HG03097 (cell line): ENCODE measurements around the gene CNIH1.
"Not testable (repeated sequence)": the region's sequence is repeated elsewhere in the genome, so short reads cannot be mapped to it uniquely, and the experiment has no call there.

Source experiments
- ATAC-seq: cut with Tn5 transposase; IDR thresholded peaks from one replicate; pipeline ENCODE4 v1.9.1; 2021; ENCODE audit not compliant: unreplicated experiment, low FRiP score

Gene CNIH1

DNA sequence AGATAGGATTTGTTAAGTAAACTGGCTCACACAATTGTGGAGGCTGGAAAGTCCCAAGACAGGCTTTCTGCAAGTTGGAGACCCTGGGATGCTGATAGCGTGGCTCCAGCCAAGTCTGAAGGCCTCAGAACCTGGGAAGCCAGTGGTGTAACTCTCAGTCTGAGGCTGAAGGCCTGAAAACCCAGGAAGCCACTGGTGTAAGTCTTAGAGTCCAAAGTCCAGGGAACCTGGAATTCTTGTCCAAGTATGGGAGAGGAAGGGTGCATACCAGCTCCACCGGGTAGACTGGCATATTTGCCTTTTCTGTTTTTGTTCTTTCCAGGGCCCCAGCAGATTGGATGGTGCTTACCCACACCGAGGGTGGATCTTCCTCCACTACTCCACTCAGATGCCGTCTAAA lies 29.5 kb upstream of the CNIH1 start:
- ATAC-seq = no peak

DNA sequence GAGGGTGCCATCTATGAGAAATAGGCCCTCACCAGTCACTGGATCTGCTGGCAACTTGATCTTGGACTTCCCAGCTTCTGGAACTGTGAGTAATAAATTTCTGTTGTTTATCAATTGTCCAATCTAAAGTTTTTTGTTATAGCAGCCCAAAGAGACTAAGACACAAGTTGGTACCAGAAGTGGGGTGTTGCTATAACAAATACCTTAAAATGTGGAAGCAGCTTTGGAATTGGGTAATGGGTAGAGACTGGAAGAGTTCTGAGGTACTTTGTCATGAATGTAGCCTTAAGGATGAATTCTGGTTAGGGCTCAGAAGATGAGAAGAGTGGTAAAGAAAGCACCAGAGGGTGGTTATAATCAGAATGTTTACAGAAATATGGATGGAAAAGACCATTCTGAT lies 26.1 kb upstream of the CNIH1 start:
- ATAC-seq = no peak

DNA sequence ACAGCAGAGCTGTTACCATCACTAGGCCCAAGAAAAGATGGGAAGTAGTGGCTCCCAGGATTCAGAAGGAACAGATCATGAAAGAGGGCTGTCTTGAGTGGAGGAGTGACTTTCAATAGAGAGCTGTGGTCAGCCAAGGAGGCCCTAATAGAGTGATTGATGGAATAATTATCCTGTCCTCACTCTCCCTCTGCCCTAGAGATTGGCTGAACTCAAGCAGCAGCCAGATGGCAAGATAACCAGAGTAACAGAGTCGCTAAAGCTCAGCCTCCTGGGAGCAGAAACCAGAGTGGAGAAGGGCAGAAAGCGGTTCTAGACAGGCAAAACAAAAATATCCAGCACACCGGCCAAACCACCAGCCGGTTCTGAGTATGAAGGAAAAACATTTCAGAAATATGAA lies 24.5 kb upstream of the CNIH1 start:
- ATAC-seq = no peak

DNA sequence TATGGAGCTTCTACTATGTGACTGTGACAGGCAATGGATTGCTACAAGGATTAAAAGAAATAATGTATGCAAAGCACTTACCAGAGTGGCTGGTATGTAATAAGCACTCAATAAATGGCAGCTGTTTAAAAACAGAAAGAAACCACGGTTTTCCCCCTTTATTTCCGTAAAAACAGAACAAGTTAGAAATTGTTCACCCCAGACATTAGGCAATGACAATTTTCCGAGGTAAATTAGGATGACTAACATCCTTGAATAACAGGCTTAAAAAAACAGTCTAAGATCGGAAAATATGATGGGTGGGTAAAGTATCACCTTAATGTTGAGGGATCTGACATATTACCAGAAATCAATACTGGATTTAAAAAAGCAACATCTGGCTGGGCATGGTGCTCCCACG lies 20.9 kb upstream of the CNIH1 start:
- no peak for ATAC-seq

DNA sequence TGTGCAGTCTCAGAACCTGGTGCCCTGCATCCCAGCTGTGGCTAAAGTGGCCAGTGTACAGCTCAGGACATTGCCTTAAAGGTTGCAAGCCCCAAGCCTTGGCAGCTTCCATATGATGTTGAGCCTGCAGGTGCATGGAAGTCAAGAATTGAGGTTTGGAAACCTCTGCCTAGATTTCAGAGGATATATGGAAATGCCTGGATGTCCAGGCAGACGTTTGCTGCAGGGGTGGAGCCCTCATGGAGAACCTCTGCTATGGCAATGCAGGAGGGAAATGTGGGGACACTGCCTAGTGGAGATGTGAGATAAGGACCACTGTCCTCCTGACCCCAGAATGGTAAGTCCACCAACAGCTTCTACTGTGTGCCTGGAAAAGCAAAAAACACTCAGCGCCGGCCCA lies 17.9 kb upstream of the CNIH1 start:
- ATAC-seq = no peak

DNA sequence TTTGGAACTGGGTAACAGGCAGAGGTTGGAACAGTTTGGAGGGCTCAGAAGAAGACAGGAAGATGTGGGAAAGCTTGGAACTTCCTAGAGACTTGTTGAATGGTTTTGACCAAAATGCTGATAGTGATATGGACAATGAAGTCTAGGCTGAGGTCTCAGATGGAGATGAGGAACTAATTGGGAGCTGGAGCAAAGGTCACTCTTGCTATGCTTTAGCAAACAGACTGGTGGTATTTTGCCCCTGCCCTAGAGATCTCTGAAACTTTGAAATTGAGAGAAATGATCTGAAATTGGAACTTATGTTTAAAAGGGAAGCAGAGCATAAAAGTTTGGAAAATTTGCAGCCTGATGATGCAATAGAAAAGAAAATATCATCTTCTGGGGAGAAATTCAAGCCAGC lies 17.4 kb upstream of the CNIH1 start:
- ATAC-seq = not testable (repeated sequence)

DNA sequence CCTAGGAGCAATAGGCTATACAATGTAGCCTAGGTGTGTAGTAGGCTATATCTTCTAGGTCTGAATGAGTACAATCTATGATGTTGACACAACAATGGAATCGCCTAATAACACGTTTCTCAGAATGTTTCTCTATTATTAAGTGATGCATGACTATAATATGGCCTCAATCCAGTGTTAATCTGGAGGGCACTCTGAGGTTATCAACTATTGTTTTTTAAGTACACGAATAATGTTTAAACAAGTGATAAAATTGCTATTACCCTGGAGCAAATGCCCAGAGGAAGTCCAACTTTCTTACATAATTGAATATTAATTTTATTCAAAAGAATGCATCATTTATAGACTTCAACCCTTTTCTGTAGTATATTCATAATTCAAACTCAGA lies 16.4 kb upstream of the CNIH1 start:
- ATAC-seq = no peak

DNA sequence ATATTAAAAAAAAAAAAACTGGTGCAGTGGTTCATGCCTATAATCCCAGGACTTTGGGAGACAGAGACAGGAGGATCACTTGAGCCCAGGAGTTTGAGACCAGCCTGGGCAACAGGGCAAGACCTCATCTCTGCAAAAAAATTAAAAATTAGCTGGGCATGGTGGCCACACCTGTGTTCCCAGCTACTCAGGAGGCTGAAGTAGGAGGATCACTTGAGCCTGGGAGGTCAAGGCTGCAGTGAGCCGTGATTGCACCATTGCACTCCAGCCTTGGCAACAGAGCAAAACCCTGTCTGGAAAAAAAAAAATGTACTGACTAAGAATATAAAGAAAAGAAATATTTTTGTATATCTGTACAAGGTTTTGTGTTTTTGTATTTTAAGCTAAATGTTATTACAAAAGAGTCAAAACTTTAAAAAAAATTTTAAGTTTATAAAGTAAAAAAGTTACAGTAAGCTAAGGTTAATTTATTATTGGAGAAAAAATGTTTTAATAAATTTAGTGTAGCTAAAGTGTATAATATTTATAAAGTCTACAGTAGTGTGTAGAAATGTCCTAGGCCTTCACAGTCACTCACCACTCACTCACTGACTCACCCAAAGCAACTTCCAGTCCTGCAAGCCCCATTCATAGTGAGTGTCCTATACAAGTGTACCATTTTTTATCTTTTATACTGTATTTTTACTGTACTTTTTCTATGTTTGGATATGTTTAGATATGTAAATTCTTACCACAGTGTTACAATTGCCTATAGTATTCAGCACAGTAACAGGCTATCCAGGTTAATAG lies 15.8 kb upstream of the CNIH1 start:
- ATAC-seq = not testable (repeated sequence)

DNA sequence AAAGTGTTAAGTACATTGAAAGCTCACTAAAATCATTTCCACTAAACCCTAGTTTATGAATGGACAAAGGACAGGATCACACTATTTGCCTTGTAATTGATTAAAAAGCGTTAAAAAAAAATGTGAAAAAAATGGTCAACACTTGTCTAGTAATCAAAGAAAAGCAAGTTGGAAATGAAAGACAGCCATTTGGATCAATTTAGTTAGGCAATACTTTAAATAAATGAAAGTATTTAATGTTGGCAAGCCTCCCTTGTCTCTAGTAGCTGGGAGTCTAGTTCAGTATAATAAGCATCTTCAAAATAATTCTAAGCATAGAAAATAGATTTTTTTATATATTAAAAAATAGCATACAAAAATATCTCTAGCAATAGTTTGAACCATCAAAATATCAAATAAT lies 14.2 kb upstream of the CNIH1 start:
- ATAC-seq = no peak

DNA sequence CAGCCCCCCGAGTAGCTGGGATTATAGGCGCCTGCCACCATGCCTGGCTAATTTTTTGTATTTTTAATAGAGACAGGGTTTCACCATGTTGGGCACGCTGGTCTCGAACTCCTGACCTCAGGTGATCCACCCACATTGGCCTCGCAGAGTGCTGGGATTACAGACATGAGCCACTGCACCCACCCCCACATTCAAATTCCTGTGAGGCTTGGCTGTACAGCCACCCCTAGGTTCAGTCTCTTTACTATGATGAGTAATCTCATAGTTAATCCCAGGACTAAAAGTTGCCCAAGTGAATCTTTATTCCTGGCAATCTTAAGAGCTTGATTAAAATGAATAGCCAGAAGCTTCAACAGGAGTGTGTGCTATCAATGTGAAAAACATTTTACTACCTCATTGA lies 12.8 kb upstream of the CNIH1 start:
- not testable (repeated sequence) for ATAC-seq

DNA sequence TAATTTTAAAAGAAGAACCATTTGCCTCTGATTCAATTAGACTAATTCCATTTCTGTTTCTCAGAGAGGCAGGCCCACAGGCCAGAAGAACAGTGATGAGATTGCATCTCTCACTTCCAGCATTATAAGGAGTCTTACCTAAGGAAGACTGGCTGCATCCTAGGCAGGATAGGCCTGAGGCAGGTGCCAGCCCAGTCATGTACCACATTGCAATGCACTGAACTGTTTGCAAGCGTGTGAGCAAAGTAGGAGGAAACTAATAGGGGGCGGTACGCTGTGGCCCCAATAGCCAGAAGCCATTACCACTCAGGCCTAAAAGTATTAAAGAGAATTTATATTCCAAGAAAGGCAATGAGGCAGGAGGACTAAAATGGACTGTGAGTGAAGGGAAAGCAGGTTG lies 12.1 kb upstream of the CNIH1 start:
- ATAC-seq = no peak

DNA sequence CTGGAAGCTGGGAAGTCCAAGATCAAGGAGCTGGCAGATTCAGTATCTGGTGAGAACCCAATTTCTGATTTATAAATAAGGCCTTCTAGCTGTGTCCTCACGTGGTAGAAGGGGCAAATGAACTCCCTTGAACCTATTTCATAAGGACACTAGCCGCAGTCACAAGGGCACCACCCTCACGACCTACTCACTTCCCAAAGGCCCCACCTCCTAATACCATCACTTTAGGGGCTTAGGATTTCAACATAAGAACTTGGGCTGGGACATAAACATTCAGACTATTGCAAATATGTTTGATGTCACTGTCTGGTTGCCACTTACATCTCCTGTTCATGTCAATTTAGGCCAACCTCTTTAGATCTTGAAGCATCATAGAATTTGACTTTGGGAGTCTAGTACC lies 10.8 kb upstream of the CNIH1 start:
- ATAC-seq = no peak

DNA sequence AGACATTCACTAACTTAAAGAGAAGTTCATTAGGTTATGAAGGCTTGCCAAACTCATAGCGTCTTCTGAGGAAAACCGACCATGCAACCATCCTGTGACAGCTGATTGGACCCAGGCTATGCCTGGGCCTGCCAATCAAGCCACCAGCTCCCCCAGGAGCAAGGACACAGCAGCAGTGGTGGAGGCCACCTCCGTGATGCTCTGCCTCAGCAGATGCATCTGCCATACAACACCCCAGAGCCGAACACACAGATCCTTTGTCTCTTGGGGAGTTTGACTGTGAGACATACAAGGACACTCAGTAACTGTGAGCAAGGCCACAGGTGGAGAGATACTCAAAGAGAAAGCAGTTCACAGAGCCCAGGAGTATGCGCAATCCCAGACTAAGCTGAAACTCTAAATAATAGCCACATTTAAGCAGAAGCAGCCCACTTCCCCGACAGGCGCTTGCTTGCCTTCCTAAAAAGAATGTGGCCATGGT lies 10.0 kb upstream of the CNIH1 start:
- no peak for ATAC-seq

DNA sequence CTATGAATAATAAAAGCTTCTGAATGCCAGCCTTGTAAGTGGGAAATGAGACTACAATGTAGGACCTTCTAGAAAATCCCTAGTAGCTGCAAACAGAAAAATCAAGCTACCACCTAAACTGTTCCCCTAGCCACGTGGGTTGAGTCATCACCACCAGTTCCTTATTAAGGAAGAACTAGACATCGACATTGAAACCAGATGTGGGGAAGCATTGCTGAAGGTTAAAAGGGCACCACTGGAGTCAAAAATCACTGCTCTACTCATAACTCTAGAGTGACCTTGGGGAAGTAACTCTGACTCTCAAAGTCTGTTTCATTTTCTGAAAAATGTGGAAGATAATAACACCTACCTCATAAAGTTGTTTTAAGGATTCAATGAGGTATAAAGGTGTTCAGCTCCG lies 9.4 kb upstream of the CNIH1 start:
- no peak for ATAC-seq

DNA sequence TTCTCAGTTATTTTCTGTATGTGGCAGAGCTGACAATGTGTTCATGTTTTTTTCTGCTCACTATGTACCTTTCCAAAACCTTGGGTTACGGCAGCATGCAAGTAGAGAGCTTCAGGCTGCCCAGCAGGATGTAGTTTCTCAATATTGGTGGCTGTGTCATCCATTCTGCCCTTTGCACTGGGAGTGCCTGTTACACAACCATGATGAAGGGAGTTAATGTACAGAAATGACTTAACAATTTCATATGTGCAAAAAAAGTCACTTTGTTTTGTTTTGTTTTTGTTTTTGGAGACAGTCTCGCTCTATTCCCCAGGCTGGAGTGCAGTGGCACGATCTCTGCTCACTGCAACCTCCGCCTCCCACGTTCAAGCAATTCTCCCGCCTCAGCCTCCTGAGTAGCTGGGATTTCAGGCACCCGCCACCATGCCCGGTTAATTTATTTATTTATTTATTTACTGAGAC lies 6.1 kb upstream of the CNIH1 start:
- ATAC-seq = no peak

DNA sequence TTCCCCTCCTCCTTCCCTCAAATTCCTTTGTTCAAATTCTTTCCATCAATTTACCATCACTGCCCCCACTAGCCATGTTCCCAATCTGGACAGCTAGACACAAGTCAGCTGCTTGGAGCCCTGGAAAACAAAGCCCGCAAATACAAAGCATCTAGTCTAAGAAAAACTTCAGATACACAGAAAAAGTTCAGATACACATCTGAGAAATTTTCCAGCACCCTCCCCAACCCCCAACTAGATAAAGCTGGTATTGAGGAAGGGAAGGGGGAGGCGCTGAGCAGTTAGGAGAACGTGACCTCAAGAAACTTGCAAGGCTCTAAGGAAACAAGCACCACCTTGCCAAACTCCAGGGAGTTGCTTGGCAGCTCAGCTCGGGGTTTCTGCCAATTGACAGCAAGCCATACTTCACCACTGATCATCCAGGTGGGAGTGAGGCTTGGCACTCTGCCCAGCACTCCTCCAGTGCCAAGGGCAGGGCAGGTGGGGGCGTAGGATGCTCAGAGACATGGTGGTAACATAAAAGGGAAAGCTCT lies 5.1 kb upstream of the CNIH1 start:
- ATAC-seq = no peak

DNA sequence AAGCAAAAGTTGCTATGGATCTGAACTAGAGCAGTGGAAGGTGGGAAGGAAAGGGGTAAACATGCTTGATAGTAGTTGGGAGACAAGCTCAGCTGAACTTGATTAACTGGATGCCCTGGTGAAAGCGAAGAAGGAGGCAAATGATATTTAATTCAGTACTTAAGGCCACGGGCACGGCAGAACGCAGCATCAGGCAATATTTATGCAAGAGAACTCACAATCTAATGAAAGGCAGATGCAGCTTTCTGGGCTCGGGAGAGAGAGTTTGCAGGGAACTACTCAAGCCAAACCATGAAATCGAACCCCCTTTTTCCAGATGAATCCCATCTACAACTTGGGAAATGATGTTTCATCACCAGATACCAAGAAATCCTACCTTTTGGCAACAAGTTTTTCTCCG lies 3.5 kb upstream of the CNIH1 start:
- ATAC-seq = no peak

DNA sequence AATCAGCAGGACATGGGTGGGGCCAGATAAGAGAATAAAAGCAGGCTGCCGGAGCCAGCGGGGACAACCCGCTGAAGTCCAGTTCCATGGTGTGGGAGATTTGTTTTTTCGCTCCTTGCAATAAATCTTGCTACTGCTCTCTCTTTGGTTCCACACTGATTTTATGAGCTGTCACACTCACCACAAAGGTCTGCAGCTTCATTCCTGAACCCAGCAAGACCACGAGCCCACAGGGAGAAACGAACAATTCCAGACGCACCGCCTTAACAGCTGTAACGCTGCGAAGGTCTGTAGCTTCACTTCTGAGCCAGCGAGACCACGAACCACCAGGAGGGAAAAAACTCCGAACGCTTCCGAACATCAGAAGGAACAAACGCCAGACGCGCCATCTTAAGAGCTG lies 2.8 kb upstream of the CNIH1 start:
- no peak for ATAC-seq

DNA sequence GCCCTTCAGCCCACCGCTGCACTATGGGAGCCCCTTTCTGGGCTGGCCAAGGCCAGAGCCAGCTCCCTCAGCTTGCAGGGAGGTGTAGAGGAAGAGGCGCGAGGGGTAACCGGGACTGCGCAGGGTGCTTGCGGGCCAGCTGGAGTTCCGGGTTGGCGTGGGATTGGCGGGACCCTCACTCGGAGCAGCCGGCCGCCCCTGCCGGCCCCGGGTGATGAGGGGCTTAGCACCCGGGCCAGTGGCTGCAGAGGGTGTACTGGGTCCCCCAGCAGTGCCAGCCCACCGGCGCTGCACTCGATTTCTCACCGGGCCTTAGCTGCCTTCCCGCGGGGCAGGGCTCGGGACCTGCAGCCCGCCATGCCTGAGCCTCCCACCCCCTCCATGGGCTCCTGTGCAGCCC lies 1.8 kb upstream of the CNIH1 start:
- ATAC-seq = not testable (repeated sequence)

DNA sequence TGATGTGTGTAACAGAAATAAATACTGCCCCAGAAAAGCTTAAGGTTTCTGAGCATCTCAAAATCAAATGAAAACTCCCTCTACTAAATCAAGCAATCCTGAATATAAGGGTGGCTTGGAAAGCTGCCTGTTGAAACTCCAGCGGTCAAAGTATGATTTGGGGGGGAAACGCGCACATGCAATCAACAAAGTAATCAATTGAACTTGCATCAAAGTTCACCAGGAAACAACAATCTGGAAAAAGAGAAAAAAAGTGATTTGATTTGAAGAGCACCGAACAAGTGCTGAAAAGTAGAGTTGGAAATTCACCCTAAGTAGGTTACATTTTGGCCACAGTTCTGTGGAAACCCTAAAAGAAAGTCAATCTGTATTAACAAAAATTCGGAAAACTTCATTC lies 700 bp downstream of the CNIH1 start:
- ATAC-seq = no peak

DNA sequence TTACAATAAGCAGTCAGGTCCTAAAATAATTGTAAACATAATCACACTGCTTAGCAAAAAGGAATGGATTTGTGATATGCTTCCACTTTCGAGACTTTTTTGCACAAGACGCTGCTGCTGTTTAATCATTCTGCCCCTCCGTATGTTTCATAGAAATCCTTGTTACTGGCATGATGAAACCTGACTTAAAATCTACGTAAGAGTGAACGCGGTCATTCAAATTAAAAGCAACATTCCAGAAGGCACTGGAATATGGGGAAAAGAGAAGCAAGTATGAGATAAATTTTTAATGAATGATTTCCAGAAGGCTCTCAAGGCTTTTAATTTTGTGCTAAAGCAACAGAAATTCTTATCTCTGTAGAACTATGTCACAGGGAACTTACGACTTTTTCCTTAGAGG lies 1.1 kb downstream of the CNIH1 start:
- ATAC-seq = no peak

DNA sequence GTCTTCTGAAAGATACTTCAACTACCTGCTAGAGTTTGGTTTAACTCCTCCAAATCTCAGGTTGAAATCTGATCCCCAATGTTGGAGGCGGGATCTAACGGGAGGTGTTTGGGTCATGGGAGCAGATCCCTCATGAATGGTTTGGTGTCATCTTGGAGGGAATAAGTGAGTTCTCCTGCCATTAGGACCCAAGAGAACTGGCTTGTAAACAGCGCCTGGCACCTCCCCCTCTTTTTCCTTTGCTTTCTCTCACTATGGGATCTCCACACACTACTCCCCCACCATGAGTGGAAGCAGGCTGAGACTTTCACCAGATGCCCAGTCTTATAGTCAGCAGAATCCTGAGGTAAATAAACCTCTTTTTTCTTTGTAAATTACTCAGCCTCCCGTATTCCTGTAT lies 2.5 kb downstream of the CNIH1 start:
- no peak for ATAC-seq
